Measurements from ENCODE around the gene HYAL2. TPM values are rescaled to one million over a fixed set of nuclear protein-coding genes. Genes with fewer than 3 reads are reported as not detected.

HYAL2 gene
- total and polyA plus RNA-seq, 10 of the 15 experiments (the other 5 are each of a cell fraction or from before 2014, with no cell fraction given) = 0.06 to 21.8 (median 12.7) TPM

DNA sequence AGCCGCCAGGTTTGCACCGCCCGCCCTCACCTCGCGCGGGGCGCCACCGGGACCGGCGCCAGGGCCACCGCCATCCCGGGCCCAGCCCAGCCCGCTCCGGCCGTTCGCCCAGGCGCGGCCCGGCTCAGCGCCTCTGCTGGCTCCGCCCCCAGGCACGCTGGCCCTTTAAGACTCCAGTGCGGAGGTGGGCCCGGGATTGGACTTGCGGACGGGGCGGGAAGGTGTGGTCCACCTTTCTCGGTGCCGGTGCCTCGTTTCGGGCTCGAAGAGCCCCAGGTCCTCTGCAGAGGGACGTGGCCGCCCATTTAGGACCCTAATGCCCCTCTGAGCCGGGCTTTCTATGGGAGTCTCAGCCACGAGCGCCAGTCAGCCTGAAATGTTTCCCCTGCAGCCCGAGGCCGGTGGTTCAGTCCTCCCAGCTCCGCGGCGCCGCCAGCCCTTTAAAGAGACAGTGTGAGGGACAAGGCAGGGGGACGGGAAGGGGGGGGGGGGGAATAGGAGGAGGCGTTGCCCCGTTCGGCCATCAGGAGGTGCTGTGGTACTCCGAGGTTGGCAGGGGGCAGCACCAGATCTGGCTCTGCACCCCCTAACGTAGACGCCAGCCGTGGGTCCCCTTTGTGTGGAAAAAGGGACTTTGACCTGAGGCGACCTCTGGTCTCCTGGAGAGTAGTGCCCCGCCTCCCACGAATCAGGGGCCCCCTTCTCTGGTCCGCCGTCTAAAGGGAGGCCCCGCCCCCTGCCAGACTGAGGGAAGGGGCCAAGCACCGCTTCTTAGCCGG lies 1.0 kb downstream of the HYAL2 start (continued):
- no peak for TF ChIP-seq EP300 (IDR thresholded peaks at IDR 0.05; ENCODE audit: borderline replicate concordance in 1 of 2, control insufficient read depth in 1 of 2, low read depth in 2 of 2, low read length in 2 of 2)
- peak; percentile 99 for TF ChIP-seq JUND (IDR thresholded peaks at IDR 0.05; ENCODE audit: low read depth, low read length)
- TF ChIP-seq NBN (IDR thresholded peaks at IDR 0.05) = peak; percentile 95
- peak; percentile 89 for TF ChIP-seq DPF2 (IDR thresholded peaks at IDR 0.05)
- TF ChIP-seq HCFC1 (IDR thresholded peaks at IDR 0.05; ENCODE audit: low read length) = peak; percentile 36; the same call in 1 of the 2 replicates
- no peak for TF ChIP-seq CBX5 (IDR thresholded peaks at IDR 0.05; ENCODE audit: low read depth)
- TF ChIP-seq, protein P1, sequence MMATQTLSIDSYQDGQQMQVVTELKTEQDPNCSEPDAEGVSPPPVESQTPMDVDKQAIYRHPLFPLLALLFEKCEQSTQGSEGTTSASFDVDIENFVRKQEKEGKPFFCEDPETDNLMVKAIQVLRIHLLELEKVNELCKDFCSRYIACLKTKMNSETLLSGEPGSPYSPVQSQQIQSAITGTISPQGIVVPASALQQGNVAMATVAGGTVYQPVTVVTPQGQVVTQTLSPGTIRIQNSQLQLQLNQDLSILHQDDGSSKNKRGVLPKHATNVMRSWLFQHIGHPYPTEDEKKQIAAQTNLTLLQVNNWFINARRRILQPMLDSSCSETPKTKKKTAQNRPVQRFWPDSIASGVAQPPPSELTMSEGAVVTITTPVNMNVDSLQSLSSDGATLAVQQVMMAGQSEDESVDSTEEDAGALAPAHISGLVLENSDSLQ (IDR thresholded peaks at IDR 0.05) = peak; percentile 10; the same call in 1 of the 2 replicates
- TF ChIP-seq NFXL1 (IDR thresholded peaks at IDR 0.05; ENCODE audit: borderline replicate concordance) = peak; percentile 78; the same call in 1 of the 2 replicates
- peak; percentile 48 for TF ChIP-seq NR2F1 (conservative IDR thresholded peaks at IDR 0.05)
- TF ChIP-seq POLR2AphosphoS5 (IDR thresholded peaks at IDR 0.05; ENCODE audit: low read length) = 0 out of 2 replicates have a peak, but pooled peaks have one; percentile 38
- peak; percentile 76 for TF ChIP-seq RUNX3 (IDR thresholded peaks at IDR 0.05; ENCODE audit: low read length)
- no peak for TF ChIP-seq SMAD5 (IDR thresholded peaks at IDR 0.05; ENCODE audit: low read depth)
- TF ChIP-seq CEBPB (IDR thresholded peaks at IDR 0.05; ENCODE audit: borderline replicate concordance in 1 of 2, low read depth in 2 of 2, low read length in 2 of 2) = no peak
- TF ChIP-seq MEF2B (IDR thresholded peaks at IDR 0.05; ENCODE audit: partially characterized antibody, poor library complexity, severe bottlenecking) = no peak
- peak; percentile 91 for TF ChIP-seq SP1 (IDR thresholded peaks at IDR 0.05; ENCODE audit: low read depth, low read length)
- TF ChIP-seq SREBF1 (IDR thresholded peaks at IDR 0.05; ENCODE audit: low read length) = peak; percentile 97
- TF ChIP-seq YBX1 (IDR thresholded peaks at IDR 0.05) = no peak
- TF ChIP-seq, protein P2, sequence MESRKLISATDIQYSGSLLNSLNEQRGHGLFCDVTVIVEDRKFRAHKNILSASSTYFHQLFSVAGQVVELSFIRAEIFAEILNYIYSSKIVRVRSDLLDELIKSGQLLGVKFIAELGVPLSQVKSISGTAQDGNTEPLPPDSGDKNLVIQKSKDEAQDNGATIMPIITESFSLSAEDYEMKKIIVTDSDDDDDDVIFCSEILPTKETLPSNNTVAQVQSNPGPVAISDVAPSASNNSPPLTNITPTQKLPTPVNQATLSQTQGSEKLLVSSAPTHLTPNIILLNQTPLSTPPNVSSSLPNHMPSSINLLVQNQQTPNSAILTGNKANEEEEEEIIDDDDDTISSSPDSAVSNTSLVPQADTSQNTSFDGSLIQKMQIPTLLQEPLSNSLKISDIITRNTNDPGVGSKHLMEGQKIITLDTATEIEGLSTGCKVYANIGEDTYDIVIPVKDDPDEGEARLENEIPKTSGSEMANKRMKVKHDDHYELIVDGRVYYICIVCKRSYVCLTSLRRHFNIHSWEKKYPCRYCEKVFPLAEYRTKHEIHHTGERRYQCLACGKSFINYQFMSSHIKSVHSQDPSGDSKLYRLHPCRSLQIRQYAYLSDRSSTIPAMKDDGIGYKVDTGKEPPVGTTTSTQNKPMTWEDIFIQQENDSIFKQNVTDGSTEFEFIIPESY (IDR thresholded peaks at IDR 0.05) = peak; percentile 71
- TF ChIP-seq, protein P3, sequence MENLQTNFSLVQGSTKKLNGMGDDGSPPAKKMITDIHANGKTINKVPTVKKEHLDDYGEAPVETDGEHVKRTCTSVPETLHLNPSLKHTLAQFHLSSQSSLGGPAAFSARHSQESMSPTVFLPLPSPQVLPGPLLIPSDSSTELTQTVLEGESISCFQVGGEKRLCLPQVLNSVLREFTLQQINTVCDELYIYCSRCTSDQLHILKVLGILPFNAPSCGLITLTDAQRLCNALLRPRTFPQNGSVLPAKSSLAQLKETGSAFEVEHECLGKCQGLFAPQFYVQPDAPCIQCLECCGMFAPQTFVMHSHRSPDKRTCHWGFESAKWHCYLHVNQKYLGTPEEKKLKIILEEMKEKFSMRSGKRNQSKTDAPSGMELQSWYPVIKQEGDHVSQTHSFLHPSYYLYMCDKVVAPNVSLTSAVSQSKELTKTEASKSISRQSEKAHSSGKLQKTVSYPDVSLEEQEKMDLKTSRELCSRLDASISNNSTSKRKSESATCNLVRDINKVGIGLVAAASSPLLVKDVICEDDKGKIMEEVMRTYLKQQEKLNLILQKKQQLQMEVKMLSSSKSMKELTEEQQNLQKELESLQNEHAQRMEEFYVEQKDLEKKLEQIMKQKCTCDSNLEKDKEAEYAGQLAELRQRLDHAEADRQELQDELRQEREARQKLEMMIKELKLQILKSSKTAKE (IDR thresholded peaks at IDR 0.05; ENCODE audit: low read depth, poor library complexity, severe bottlenecking) = peak; percentile 98
- TF ChIP-seq, protein P4, sequence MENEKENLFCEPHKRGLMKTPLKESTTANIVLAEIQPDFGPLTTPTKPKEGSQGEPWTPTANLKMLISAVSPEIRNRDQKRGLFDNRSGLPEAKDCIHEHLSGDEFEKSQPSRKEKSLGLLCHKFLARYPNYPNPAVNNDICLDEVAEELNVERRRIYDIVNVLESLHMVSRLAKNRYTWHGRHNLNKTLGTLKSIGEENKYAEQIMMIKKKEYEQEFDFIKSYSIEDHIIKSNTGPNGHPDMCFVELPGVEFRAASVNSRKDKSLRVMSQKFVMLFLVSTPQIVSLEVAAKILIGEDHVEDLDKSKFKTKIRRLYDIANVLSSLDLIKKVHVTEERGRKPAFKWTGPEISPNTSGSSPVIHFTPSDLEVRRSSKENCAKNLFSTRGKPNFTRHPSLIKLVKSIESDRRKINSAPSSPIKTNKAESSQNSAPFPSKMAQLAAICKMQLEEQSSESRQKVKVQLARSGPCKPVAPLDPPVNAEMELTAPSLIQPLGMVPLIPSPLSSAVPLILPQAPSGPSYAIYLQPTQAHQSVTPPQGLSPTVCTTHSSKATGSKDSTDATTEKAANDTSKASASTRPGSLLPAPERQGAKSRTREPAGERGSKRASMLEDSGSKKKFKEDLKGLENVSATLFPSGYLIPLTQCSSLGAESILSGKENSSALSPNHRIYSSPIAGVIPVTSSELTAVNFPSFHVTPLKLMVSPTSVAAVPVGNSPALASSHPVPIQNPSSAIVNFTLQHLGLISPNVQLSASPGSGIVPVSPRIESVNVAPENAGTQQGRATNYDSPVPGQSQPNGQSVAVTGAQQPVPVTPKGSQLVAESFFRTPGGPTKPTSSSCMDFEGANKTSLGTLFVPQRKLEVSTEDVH (IDR thresholded peaks at IDR 0.05; ENCODE audit: low read depth, partially characterized antibody) = peak; percentile 58
- peak; percentile 69 for TF ChIP-seq RELA (IDR thresholded peaks at IDR 0.05; ENCODE audit: borderline replicate concordance, partially characterized antibody)
- peak; percentile 100 for TF ChIP-seq ATF7 (IDR thresholded peaks at IDR 0.05; ENCODE audit: low read depth)
- TF ChIP-seq MXI1 (IDR thresholded peaks at IDR 0.05; ENCODE audit: low read depth, low read length) = no peak
- TF ChIP-seq YY1 (IDR thresholded peaks at IDR 0.05; ENCODE audit: low read depth, low read length) = peak; percentile 38; the same call in 1 of the 2 replicates
